GM12865 (cell line): ENCODE data around the gene EFNA4.

Source experiments
- DNase-seq: peaks from one replicate; pipeline ENCODE4 v3.0.0; 2010; ENCODE audit warnings: low read depth
- H3K4me3 ChIP-seq: 2 replicates; pipeline ENCODE4 v1.5.1; 2011; ENCODE audit warnings: mild to moderate bottlenecking, low read depth, low read length, control low read depth
- TF ChIP-seq, protein P1 (sequence below): IDR thresholded peaks from 2 replicates; pipeline ENCODE4 v1.5.1; 2011; ENCODE audit warnings: low read length, control low read depth, low read depth, inconsistent platforms; ENCODE audit not compliant: insufficient read depth; ENCODE audit errors: missing control alignments

The EFNA4 gene

DNA sequence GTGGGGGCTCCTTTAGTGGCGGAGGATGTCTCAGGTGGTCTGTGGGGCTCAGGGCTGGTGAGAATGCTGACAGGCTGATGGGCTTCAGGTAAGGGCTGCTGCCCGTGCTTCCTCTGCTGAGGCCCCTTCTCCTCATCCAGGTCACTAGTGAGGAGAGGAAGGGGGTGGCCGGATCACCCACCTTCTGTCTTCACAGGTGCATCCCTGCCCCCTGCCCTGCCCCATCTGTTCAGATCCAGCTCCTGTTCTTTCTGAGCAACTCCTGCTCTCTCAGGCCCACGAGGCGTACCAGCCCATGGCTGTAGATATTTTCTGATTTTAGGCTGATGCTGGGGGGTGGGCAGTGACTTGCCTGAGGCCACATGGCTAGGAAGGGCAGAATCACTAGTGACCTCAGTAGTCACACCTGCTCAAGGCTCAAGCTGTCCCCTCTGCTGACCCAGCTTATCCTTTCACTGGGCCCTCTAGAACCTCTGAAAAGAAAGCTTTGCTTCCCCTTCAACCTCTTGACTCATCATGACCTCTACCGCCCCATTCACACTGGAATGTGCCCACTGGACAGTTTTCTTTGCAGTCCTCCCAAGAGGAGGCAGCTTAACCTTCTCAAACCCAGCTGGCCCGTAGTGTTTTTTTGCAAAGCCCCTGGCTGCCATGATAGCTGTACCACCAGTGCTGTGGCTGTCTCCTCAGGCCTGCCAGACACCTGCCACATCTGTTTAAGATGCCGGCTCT is 44.8 kb upstream of the EFNA4 start:
- TF ChIP-seq, protein P1, sequence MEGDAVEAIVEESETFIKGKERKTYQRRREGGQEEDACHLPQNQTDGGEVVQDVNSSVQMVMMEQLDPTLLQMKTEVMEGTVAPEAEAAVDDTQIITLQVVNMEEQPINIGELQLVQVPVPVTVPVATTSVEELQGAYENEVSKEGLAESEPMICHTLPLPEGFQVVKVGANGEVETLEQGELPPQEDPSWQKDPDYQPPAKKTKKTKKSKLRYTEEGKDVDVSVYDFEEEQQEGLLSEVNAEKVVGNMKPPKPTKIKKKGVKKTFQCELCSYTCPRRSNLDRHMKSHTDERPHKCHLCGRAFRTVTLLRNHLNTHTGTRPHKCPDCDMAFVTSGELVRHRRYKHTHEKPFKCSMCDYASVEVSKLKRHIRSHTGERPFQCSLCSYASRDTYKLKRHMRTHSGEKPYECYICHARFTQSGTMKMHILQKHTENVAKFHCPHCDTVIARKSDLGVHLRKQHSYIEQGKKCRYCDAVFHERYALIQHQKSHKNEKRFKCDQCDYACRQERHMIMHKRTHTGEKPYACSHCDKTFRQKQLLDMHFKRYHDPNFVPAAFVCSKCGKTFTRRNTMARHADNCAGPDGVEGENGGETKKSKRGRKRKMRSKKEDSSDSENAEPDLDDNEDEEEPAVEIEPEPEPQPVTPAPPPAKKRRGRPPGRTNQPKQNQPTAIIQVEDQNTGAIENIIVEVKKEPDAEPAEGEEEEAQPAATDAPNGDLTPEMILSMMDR, result no peak
- no peak for DNase-seq
- no peak overlapping the region for H3K4me3 ChIP-seq

DNA sequence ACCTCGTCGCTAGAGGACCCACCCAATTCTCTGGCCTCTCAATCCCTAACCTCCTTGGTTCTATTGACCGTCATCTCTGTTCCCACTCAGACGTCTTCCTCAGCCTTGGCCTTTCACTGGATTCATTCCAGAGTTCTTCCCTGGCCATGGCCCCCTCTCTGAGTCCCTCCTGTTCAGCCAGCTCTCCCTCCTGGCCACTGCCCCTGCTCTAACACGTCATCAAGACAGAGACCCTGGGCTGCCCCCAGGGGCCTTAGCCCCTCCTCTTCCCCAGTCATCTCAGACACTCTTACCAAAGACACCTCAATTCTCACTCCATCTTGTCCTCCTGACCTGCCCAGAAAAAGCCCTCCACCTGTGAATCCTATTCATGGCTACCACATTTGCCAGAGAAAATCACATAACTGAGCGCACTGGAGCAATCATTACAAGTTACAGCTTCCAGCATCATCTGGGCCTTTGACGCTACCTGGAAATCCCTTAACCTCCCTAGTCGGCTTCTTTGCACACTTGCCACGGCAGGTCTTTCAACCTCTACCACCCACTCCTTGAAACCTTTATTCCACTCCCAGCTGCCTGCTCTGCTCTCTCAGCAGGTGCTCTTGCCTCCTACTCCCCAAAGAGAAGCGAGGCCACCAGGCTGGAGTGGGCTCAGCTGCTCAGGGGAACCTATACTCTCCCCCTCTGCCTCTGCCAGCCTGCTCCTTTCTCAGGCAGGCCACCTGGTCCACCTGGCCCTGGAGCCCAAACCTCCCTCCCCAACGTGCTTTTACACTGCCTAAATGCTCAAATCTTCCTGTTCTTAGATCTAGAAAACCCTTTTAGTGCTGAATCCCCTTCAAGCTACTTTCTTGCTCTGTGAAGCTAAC is 43.9 kb upstream of the EFNA4 start:
- no peak overlapping the region for H3K4me3 ChIP-seq
- DNase-seq, result no peak
- TF ChIP-seq, protein P1, result no peak

DNA sequence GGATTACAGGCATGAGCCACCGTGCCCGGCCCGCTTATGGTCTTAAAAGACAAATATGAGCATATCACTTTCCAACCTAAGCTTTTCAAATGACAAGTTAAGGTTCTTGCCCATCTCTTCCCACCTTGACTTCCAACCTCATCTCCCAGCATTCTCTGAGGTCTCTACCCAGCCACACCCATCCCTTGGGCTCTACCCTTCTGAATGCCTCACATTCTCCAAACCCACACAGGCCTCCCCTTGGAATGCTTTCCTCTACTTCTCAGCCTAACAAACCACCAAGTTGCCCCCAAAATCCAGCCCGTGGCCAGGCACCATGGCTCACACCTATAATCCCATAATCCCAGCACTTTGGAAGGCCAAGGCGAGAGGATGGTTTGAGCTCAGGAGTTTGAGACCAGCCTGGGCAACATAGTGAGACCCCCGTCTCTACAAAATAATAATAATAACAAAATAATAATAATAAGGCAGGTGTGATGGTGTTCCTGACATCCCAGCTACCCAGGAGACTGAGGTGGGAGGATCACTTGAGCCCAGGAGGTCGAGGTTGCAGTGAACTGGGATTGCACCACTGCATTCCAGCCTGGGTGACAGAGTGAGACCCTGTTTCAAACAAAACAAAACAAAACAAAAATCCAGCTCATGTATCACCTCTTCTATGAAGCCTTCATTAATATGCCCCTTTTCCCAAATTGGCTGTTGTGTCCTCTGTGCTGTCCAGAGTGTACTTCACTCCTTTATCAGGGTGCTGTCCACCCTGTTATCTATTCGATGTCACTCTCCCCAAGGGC is 41.2 kb upstream of the EFNA4 start:
- no peak overlapping the region for H3K4me3 ChIP-seq
- DNase-seq, result no peak
- TF ChIP-seq, protein P1, result no peak

DNA sequence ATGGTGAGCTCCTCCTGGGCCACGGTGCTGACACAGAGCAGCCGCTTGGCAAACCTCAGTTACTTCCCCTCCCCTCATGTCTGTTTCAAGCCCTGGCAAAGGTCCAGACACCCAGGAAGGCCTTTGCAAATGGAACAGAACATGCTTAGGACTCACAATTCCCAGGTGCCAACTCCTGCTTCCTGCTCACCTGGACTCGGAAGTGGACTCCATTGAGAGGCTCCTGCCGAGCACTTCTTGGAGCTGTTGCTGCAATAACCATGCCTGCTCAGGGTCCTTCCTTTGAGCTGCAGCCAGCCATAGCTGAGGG is 40.7 kb upstream of the EFNA4 start:
- H3K4me3 ChIP-seq, result no peak overlapping the region
- TF ChIP-seq, protein P1, result no peak
- DNase-seq, result no peak

DNA sequence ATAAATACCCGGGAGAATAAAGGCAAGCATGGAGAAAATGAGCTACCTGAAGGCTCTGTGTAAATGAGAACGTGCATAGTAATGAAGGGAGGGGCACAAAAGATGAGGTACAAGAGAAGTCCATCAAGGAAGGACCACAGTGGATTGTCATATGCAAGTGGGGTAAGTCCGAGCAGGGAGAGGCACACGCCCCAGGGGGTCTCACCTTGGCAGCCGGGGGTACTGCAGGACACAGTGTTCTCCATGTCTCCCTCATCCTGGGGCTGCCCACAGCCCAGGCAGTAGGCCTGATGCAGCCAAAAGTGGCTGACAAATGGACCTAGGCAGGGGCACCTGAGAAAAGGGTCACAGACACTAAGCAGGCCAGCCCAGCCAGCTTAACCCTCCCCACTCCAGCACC is 39.9 kb upstream of the EFNA4 start:
- TF ChIP-seq, protein P1, result no peak
- no peak overlapping the region for H3K4me3 ChIP-seq
- no peak for DNase-seq

DNA sequence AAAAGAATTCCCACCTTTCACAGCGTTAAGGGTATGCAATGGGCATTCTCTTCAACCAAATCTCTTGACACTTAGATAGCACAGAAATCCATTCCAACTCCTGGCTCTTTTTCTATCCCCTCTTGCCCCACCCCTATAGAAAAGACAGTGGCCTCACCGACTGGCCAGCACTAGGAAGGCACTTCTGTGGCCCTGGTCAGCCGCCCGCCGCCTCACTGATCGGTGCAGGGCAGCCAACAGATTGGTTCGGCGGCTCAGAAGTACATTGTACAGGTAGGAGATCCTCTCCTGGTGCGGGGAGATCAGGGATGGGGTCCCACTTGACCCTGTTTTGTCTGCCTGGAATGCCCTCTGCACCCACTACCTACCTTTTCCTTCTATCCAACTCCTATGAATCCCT is 39.2 kb upstream of the EFNA4 start:
- TF ChIP-seq, protein P1, result no peak
- no peak for DNase-seq
- no peak overlapping the region for H3K4me3 ChIP-seq
